GM23338 (cell line): Measurements from ENCODE around the gene DIS3L. TPM values are rescaled to one million over a fixed set of nuclear protein-coding genes. Genes with fewer than 3 reads are reported as not detected.

Experiments
- ATAC-seq: fragments of 200-7000 bp; cut with Tn5 transposase; 3 replicates; pipeline ENCODE4 v1.9.1; 2020
- DNase-seq: peaks from one replicate; pipeline ENCODE4 v3.0.0-alpha.2; 2015; ENCODE audit warnings: low spot score
- H2AFZ ChIP-seq: fragments of 200-600 bp; sonication (generic); 2 replicates; pipeline ENCODE4 v1.8.0; 2016; ENCODE audit warnings: antibody characterized with exemption, mild to moderate bottlenecking, moderate library complexity
- H3F3A ChIP-seq: fragments of 200-600 bp; sonication (generic); replicated peaks from 2 replicates; pipeline ENCODE4 v1.8.0; 2017; ENCODE audit warnings: antibody characterized with exemption, mixed run types, low read depth
- H3K27ac ChIP-seq: fragments of 200-600 bp; sonication (generic); 2 replicates; pipeline ENCODE4 v1.6.1; 2016; ENCODE audit warnings: low read depth
- H3K27me3 ChIP-seq: fragments of 200-600 bp; sonication (generic); 2 replicates; pipeline ENCODE4 v1.8.0; 2016; ENCODE audit warnings: mild to moderate bottlenecking, mixed run types, moderate library complexity; ENCODE audit not compliant: insufficient read depth
- H3K36me3 ChIP-seq: fragments of 200-600 bp; sonication (generic); 2 replicates; pipeline ENCODE4 v1.8.0; 2016; ENCODE audit warnings: mild to moderate bottlenecking; ENCODE audit not compliant: insufficient read depth
- H3K4me1 ChIP-seq: fragments of 200-600 bp; sonication (generic); 2 replicates; pipeline ENCODE4 v1.8.0; 2016; ENCODE audit warnings: mild to moderate bottlenecking, moderate library complexity; ENCODE audit not compliant: insufficient read depth
- H3K4me2 ChIP-seq: fragments of 200-600 bp; sonication (generic); 2 replicates; pipeline ENCODE4 v1.7.1; 2017; ENCODE audit warnings: mixed run types
- H3K4me3 ChIP-seq: fragments of 200-600 bp; sonication (generic); 2 replicates; pipeline ENCODE4 v1.6.1; 2016; ENCODE audit warnings: mixed run types
- H3K79me2 ChIP-seq: fragments of 200-600 bp; sonication (generic); replicated peaks from 2 replicates; pipeline ENCODE4 v1.8.0; 2017; ENCODE audit warnings: mild to moderate bottlenecking; ENCODE audit not compliant: insufficient read depth
- H3K9me2 ChIP-seq: fragments of 200-600 bp; sonication (generic); 2 replicates; pipeline ENCODE4 v1.8.0; 2017; ENCODE audit not compliant: insufficient read depth
- H4K20me1 ChIP-seq: fragments of 200-600 bp; sonication (generic); replicated peaks from 2 replicates; pipeline ENCODE4 v1.8.0; 2017; ENCODE audit warnings: mild to moderate bottlenecking; ENCODE audit not compliant: insufficient read depth
- H3K27ac Mint-ChIP-seq: 2 replicates; pipeline ENCODE4 v1.8.0; 2020; ENCODE audit warnings: inconsistent platforms, mild to moderate bottlenecking, moderate library complexity, mixed read lengths
- H3K27me3 Mint-ChIP-seq: 3 replicates; pipeline ENCODE4 v1.8.0; 2022; ENCODE audit warnings: low read depth, mild to moderate bottlenecking, moderate library complexity, mixed read lengths, inconsistent platforms; ENCODE audit not compliant: insufficient read depth, poor library complexity
- H3K36me3 Mint-ChIP-seq: 3 replicates; pipeline ENCODE4 v1.8.0; 2021; ENCODE audit warnings: low read depth, mild to moderate bottlenecking, inconsistent platforms, moderate library complexity, mixed read lengths
- H3K4me1 Mint-ChIP-seq: 3 replicates; pipeline ENCODE4 v1.8.0; 2020; ENCODE audit warnings: mild to moderate bottlenecking, inconsistent platforms, mixed read lengths
- H3K4me3 Mint-ChIP-seq: 3 replicates; pipeline ENCODE4 v1.8.0; 2021; ENCODE audit warnings: moderate library complexity, mild to moderate bottlenecking, inconsistent platforms, mixed read lengths
- H3K9me3 Mint-ChIP-seq: 3 replicates; pipeline ENCODE4 v1.8.0; 2020; ENCODE audit warnings: moderate library complexity, mild to moderate bottlenecking, inconsistent platforms, mixed read lengths
- EZH2 ChIP-seq: fragments of 200-600 bp; sonication (generic); IDR thresholded peaks from one replicate; pipeline ENCODE4 v1.8.0; 2017; ENCODE audit warnings: antibody characterized with exemption, mild to moderate bottlenecking, low read depth; ENCODE audit not compliant: unreplicated experiment
- EZH2phosphoT487 ChIP-seq: fragments of 200-600 bp; sonication (generic); IDR thresholded peaks from one replicate; pipeline ENCODE4 v1.8.1; 2018; ENCODE audit warnings: antibody characterized with exemption; ENCODE audit not compliant: unreplicated experiment
- ZNF331 ChIP-seq: fragments of 250-450 bp; sonication (Bioruptor Pico); IDR thresholded peaks from 2 replicates; pipeline ENCODE4 v1.5.0; 2020; ENCODE audit warnings: low read depth, mild to moderate bottlenecking, moderate library complexity
- polyA plus RNA-seq: library from polyadenylated mRNA; unstranded; fragments of >200 nt; fragmentation: Nextera tagmentation; extraction: Ambion mirVana; gene quantifications from 2 replicates; pipeline ENCODE4 v1.2.1, GENCODE V29; 2016
- total RNA-seq: library from RNA; depleted of rRNA; stranded (reverse); fragments of >200 nt; shearing (Covaris generic); gene quantifications from 2 replicates; pipeline ENCODE4 v1.2.3, GENCODE V29; 2014
- TF ChIP-seq, protein P1 (sequence below), 2 experiments: fragments of 200-600 bp in 1 of 2; sonication (generic) in 1 of 2; conservative IDR thresholded peaks; 2 replicates each; pipeline versions ENCODE4 v1.5.1 to v1.6.1; 2016 to 2017; ENCODE audit warnings: antibody characterized with exemption in 2 of 2, low read depth in 2 of 2, mild to moderate bottlenecking in 2 of 2, moderate library complexity in 1 of 2
- TF ChIP-seq, protein P2 (sequence below): IDR thresholded peaks from 2 replicates; pipeline ENCODE4 v1.6.1; 2016; ENCODE audit warnings: antibody characterized with exemption
- TF ChIP-seq, protein P3 (sequence below): IDR thresholded peaks from one replicate; pipeline ENCODE4 v1.6.1; 2018; ENCODE audit warnings: antibody characterized with exemption; ENCODE audit not compliant: unreplicated experiment

The DIS3L gene
- total and polyA plus RNA-seq, 2 experiments from 2014 or later = 8.9 to 21.8 TPM

DNA sequence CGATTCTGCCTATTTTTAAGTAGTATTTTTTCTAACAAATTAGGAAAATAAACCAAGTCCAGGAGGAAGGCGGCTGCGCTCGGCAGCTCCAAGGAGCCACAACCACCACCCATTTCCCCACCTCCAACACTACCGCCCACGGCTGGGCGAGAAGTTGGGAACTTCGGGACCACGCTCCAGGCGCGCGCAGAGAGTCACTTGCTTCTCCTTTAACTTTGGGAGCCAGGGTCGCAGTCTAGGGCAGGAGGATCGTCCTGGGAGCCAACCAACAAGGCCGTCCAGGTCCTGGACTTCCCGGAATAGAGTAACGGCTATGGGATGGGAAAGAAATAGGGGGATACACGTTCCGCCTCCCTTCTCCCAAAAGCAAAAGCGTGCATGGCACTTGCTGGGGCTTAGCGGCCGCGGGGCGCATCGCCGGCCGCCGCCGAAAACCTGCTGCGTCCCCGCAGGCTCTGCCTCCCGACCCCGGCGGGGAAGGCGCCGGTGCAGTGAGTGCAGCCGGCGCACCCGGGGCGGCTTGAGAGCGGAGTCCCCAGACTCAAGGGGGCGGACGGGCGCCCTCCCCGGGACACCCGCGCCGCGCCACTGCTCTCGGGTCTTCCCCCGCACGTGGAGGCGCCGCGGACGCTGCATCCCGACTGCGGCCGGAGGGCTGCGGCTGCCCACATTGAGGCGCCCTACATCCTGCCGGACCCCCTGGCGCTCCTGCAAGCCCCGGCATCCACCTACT lies 40.5 kb upstream of the DIS3L start:
- no peaks in the 10 kb centered on the region for H3K9me2 ChIP-seq
- TF ChIP-seq, protein P1, sequence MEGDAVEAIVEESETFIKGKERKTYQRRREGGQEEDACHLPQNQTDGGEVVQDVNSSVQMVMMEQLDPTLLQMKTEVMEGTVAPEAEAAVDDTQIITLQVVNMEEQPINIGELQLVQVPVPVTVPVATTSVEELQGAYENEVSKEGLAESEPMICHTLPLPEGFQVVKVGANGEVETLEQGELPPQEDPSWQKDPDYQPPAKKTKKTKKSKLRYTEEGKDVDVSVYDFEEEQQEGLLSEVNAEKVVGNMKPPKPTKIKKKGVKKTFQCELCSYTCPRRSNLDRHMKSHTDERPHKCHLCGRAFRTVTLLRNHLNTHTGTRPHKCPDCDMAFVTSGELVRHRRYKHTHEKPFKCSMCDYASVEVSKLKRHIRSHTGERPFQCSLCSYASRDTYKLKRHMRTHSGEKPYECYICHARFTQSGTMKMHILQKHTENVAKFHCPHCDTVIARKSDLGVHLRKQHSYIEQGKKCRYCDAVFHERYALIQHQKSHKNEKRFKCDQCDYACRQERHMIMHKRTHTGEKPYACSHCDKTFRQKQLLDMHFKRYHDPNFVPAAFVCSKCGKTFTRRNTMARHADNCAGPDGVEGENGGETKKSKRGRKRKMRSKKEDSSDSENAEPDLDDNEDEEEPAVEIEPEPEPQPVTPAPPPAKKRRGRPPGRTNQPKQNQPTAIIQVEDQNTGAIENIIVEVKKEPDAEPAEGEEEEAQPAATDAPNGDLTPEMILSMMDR (conservative IDR thresholded peaks at IDR 0.05; ENCODE audit: low read depth in 2 of 2) = no peak
- peak; percentile 90 for TF ChIP-seq EZH2
- TF ChIP-seq ZNF331 (CRISPR knock-in tag) = no peak
- TF ChIP-seq, protein P2, sequence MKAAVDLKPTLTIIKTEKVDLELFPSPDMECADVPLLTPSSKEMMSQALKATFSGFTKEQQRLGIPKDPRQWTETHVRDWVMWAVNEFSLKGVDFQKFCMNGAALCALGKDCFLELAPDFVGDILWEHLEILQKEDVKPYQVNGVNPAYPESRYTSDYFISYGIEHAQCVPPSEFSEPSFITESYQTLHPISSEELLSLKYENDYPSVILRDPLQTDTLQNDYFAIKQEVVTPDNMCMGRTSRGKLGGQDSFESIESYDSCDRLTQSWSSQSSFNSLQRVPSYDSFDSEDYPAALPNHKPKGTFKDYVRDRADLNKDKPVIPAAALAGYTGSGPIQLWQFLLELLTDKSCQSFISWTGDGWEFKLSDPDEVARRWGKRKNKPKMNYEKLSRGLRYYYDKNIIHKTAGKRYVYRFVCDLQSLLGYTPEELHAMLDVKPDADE = no peak
- TF ChIP-seq EZH2phosphoT487 = peak; percentile 61
- TF ChIP-seq, protein P3, sequence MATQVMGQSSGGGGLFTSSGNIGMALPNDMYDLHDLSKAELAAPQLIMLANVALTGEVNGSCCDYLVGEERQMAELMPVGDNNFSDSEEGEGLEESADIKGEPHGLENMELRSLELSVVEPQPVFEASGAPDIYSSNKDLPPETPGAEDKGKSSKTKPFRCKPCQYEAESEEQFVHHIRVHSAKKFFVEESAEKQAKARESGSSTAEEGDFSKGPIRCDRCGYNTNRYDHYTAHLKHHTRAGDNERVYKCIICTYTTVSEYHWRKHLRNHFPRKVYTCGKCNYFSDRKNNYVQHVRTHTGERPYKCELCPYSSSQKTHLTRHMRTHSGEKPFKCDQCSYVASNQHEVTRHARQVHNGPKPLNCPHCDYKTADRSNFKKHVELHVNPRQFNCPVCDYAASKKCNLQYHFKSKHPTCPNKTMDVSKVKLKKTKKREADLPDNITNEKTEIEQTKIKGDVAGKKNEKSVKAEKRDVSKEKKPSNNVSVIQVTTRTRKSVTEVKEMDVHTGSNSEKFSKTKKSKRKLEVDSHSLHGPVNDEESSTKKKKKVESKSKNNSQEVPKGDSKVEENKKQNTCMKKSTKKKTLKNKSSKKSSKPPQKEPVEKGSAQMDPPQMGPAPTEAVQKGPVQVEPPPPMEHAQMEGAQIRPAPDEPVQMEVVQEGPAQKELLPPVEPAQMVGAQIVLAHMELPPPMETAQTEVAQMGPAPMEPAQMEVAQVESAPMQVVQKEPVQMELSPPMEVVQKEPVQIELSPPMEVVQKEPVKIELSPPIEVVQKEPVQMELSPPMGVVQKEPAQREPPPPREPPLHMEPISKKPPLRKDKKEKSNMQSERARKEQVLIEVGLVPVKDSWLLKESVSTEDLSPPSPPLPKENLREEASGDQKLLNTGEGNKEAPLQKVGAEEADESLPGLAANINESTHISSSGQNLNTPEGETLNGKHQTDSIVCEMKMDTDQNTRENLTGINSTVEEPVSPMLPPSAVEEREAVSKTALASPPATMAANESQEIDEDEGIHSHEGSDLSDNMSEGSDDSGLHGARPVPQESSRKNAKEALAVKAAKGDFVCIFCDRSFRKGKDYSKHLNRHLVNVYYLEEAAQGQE = no peak
- peaks cover 3% of the 10 kb centered on the region; the same call in 1 of the 3 replicates for H3K36me3 Mint-ChIP-seq
- peak overlapping the region; percentile 99 for H2AFZ ChIP-seq
- peak; percentile 62 for DNase-seq
- peaks cover 67% of the 10 kb centered on the region for H3K27me3 Mint-ChIP-seq
- no peaks in the 10 kb centered on the region for H3K9me3 Mint-ChIP-seq
- no peak overlapping the region for H3K27ac ChIP-seq
- peak overlapping the region; percentile 79 for H3K4me3 Mint-ChIP-seq
- H3K79me2 ChIP-seq = no peaks in the 10 kb centered on the region
- ATAC-seq = peak; percentile 17
- H3K4me3 ChIP-seq = peak overlapping the region; percentile 99
- H3K4me1 Mint-ChIP-seq = peaks cover 39% of the 10 kb centered on the region
- peaks cover 80% of the 10 kb centered on the region for H3K27me3 ChIP-seq
- no peaks in the 10 kb centered on the region for H3K36me3 ChIP-seq
- H3K4me1 ChIP-seq = peaks cover 40% of the 10 kb centered on the region
- H3K4me2 ChIP-seq = peak overlapping the region; percentile 100
- peaks cover 20% of the 10 kb centered on the region for H3F3A ChIP-seq
- no peak overlapping the region for H3K27ac Mint-ChIP-seq
- H4K20me1 ChIP-seq = no peaks in the 10 kb centered on the region
